ENCODE results near the gene WNT9B. TPM values are rescaled to one million over a fixed set of nuclear protein-coding genes. Genes with fewer than 3 reads are reported as not detected.
A peak's percentile ranks its signal among the peaks of the same experiment; 100 is the strongest.

Gene WNT9B, protein sequence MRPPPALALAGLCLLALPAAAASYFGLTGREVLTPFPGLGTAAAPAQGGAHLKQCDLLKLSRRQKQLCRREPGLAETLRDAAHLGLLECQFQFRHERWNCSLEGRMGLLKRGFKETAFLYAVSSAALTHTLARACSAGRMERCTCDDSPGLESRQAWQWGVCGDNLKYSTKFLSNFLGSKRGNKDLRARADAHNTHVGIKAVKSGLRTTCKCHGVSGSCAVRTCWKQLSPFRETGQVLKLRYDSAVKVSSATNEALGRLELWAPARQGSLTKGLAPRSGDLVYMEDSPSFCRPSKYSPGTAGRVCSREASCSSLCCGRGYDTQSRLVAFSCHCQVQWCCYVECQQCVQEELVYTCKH
- 10 to 100 TPM in 3 of 4 donors, 1 to 10 TPM in 1; 7.3 to 13.8 (median 10.9) TPM for polyA plus RNA-seq (ENCODE audit: insufficient read length in 4 of 4)

GRCh38 chr17:46851029-46851741 is at the start of gene WNT9B:
Gene WNT9B, plus strand, starts transcription at chr17:46851583. Its CDS starts 56 bp downstream, at chr17:46851639.
- DNase-seq (ENCODE audit: low read depth in 4 of 4, low spot score in 3 of 4), result peak in 2 of 4 donors; percentile 36 to 56

- DNase-seq (ENCODE audit: low read depth in 4 of 4, low spot score in 3 of 4), result no peak
Observed at GRCh38 chr17:46802800-46803199, 48.6 kb upstream of the WNT9B start.

- no peak for DNase-seq (ENCODE audit: low read depth in 4 of 4, low spot score in 3 of 4)
Observed at GRCh38 chr17:46803544-46803943, 47.8 kb upstream of the WNT9B start.

DNA sequence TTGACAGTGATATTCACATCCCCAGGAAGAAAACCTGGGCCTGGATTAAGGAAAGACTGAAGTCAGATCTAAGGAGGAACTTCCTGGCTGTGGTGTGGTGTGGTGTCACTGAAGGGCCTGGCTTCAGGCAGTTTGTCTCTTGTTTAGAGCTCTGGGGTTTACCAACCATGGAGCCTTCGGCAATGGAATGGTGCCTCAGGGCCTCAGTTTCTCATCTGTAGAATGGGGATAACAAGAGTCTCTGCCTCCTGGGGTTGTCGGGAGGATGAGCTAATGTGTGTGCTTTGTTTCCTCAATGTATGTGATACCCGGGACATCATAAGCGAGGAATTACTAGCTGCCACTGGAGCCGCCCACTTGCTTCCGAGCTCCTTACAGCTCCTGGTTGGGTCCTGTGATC is 45.6 kb upstream of the WNT9B start:
- no peak for DNase-seq (ENCODE audit: low read depth in 4 of 4, low spot score in 3 of 4)

GRCh38 chr17:46809110-46809571 is 42.2 kb upstream of the WNT9B start:
- DNase-seq (ENCODE audit: low read depth in 4 of 4, low spot score in 3 of 4), result no peak

DNA sequence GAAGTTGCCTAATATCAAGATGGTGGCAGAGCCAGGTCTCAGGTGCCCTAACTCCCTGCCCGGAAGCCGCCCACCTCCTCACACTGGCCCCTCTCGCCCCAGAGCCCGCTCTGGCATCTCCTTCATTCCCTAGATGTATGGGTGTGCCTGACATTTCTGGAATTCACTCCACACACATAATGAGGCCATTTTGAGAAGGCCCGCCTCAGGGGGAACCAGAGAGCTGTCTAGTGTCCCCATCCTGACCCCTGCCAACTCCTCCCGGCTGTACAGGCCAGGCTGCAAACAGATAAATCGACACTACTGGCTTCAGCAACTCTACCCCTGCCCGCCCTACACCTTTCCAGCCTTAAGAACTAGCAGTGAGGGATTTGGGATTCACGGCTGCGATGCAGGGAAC is 40.5 kb upstream of the WNT9B start:
- DNase-seq (ENCODE audit: low read depth in 4 of 4, low spot score in 3 of 4), result no peak

- peak in 1 of 4 donors; percentile 30 for DNase-seq (ENCODE audit: low read depth in 4 of 4, low spot score in 3 of 4)
Observed at GRCh38 chr17:46811978-46812583, 39.3 kb upstream of the WNT9B start.

DNA sequence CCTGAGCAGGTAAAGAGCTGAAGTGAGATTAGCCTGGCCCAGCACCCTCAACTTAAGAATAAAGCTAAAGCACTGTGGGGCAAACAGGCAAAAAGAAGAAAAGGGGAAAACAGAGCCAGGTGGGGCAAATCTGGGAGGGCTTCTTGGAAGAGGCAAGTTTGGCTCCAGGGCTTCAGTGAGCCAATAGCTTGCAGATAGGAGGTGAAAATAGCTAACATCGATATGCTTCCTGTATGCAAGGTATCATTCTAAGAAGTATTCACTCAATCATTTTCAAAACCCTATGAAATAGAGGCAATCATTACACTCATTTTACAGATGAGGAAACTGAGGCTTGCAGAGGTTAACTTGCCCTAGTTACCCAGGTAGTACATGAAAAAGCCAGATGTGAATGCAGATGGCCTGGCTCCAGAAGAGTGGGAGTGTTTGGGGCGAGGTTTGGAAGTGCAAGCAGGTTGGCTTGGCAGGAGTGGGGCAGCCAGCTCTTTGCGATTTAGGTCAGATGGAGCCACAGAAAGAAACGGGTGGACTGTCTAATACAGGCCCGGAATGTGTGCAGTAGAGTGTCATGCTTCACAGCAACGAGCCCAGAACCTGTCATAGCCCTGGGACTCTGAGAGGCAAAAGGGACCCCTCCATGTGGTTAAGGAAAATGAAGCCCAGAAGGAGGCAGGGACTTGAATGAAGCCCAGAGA is 38.6 kb upstream of the WNT9B start:
- DNase-seq (ENCODE audit: low read depth in 4 of 4, low spot score in 3 of 4), result no peak

DNA sequence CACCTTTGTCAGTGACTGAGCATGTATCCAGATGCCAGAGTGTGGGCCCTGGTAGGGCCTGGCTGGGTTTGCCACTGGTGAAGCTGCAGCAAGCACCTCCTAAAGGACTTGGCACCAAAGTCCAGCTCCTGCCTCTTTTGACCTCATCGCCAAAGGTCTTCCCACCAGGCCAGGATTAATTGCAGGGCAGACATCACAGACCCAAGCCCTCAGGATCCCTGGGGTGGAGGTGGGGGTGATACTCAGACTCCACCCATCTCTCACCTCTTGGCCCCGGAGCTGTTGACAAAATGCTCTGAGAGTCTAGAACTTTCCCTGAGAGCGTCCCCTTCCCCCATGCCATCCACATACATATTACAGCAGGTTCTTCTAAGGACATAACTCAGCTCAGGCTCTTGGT is 37.5 kb upstream of the WNT9B start:
- DNase-seq (ENCODE audit: low read depth in 4 of 4, low spot score in 3 of 4), result no peak

- no peak for DNase-seq (ENCODE audit: low read depth in 4 of 4, low spot score in 3 of 4)
Observed at GRCh38 chr17:46814446-46814845, 36.9 kb upstream of the WNT9B start.

DNA sequence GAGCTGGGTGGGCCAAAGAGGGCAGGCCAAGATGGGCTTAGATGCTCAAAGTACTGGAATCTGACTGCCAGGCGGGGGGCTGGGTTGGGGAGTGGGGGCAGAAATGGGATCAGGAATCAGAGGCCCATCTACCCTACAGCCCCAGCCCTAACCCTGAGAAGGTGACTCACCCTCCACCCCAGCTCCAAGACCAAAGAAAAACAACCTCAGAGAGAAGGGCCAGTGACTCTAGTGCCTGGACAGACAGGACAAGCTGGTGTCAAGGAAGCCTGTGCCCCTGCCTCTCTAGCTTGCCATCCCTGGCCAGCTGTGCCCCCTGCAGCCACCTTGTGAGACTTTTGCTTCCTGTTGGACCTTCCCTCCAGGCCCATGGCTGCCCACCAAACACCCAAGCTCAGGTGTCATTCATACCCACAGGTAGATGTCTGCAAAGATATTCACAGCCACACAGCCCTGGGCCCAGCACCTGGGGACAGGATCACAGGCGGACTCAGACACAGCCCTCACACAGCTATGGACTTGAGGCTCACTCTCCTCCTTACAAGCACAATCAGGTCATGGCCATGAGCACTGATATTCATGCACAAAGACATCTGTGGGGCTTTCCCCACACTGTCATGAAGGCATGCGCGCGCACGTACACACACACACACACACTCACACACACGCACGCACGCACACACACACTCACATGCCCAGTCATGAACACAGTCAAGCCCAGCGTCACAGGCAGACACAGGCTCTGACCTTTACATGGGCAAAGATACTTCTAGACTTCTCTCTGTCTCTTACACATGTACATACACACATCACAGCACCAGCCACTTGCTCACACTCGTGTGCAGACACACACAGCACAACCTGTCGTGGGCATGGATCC is 35.7 kb upstream of the WNT9B start:
- no peak for DNase-seq (ENCODE audit: low read depth in 4 of 4, low spot score in 3 of 4)

DNA sequence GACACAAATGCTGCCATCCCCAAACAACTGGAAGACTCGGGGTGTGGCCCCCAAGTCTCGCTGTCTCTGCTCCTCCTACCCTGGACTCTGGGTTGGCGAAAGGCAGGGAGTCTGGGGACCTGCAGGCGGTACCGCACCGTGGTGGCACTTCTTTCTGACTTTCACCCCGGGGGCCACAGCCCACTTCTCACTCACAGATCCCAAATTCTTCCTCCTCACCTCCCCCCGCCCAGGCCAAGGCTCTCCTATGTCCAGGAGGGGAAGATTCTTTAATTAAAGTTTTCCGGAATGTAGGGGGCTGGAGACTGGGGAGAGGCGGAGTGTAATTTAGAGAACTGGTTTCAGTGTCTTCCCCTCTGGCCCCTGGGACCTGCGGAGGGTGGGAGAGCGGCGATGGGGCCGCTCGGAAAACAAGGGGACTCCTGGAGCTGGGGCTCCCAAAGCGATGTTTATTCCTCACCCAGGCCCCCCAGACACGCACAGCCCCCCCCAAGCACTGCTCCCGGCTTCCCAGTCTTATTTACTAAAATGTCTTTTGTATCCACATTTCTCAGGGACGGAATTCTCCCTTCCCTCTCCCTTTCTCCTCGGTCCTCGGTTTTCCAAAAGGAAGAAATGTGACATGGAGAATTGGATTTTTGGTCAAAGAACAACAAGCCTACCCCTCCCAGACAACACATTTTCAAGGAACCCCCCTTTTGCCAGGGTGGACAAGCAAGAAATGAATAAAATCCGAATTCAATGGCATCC is 34.1 kb upstream of the WNT9B start:
- no peak for DNase-seq (ENCODE audit: low read depth in 4 of 4, low spot score in 3 of 4)

DNA sequence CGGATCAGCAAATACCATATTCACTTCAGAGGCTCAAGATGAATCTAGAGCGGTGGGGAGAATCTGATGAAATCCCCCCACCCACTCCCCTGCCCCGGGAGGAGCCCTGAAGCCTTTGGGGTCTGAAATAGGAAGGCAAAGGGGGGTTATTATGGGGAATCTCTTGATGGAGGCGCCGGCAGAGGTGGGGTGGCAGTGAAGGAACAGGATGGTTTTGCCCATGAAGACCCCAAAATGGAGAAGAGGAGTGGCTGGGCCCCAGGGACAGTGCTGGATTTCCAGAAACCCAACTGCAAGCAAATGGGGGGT is 33.5 kb upstream of the WNT9B start:
- no peak for DNase-seq (ENCODE audit: low read depth in 4 of 4, low spot score in 3 of 4)

- no peak for DNase-seq (ENCODE audit: low read depth in 4 of 4, low spot score in 3 of 4)
Observed at GRCh38 chr17:46818316-46818928, 33.0 kb upstream of the WNT9B start, which contains the start of gene WNT3. Gene WNT3, minus strand, starts transcription at chr17:46818692. Its CDS starts 95 bp downstream, at chr17:46818597.

- DNase-seq (ENCODE audit: low read depth in 4 of 4, low spot score in 3 of 4), result no peak
Observed at GRCh38 chr17:46818929-46819859, 32.2 kb upstream of the WNT9B start.

- no peak for DNase-seq (ENCODE audit: low read depth in 4 of 4, low spot score in 3 of 4)
Observed at GRCh38 chr17:46819906-46820351, 31.5 kb upstream of the WNT9B start.

- DNase-seq (ENCODE audit: low read depth in 4 of 4, low spot score in 3 of 4), result no peak
Observed at GRCh38 chr17:46820592-46821450, 30.6 kb upstream of the WNT9B start.

Data from right renal pelvis (tissue), 4 donors.